HepG2 (cell line): ENCODE results near the gene TRMT112. TPM values are rescaled to one million over a fixed set of nuclear protein-coding genes. Genes with fewer than 3 reads are reported as not detected.

Source experiments
- ETV6 ChIP-seq: sonication (generic); formaldehyde crosslinking; conservative IDR thresholded peaks from 2 replicates; pipeline ENCODE4 v1.4.0; 2020; ENCODE audit warnings: missing genetic modification reagents
- NFYC ChIP-seq: IDR thresholded peaks from 2 replicates; pipeline ENCODE4 v1.6.1; 2016; ENCODE audit warnings: missing genetic modification reagents, missing compliant biosample characterization
- SAP130 ChIP-seq: IDR thresholded peaks from 2 replicates; pipeline ENCODE4 v1.6.1; 2016; ENCODE audit warnings: low read depth
- SMAD1 ChIP-seq: sonication (generic); formaldehyde crosslinking; IDR thresholded peaks from 2 replicates; pipeline ENCODE4 v1.4.0; 2020; ENCODE audit warnings: missing genetic modification reagents, low read depth, mild to moderate bottlenecking, borderline replicate concordance
- TOPORS ChIP-seq: sonication (generic); formaldehyde crosslinking; IDR thresholded peaks from 2 replicates; pipeline ENCODE4 v1.8.0; 2023; ENCODE audit warnings: mild to moderate bottlenecking, missing genetic modification reagents
- ZNF333 ChIP-seq: sonication (generic); formaldehyde crosslinking; IDR thresholded peaks from 2 replicates; pipeline ENCODE4 v1.4.0; 2020; ENCODE audit warnings: mild to moderate bottlenecking, missing genetic modification reagents, borderline replicate concordance
- polyA plus RNA-seq, 8 experiments: library from polyadenylated mRNA; depleted of rRNA in 3 of 8; stranded (reverse) in 7 of 8; unstranded in 1 of 8; fragments of >200 nt; fragmentation: Illumina TruSeq in 4 of 8; extraction: Trizol in 4 of 8; gene quantifications; 2 replicates each; pipeline versions ENCODE4 v1.2.1 to v1.2.3, GENCODE V29; 2011 to 2016; ENCODE audit warnings: low read depth in 4 of 8, missing spikeins in 1 of 8, mixed read lengths in 1 of 8; ENCODE audit not compliant: insufficient read depth in 1 of 8
- total RNA-seq, 5 experiments: library from RNA; depleted of rRNA; stranded (reverse); fragments of >200 nt; fragmentation: Illumina TruSeq; extraction: Trizol; gene quantifications; 2 replicates each; pipeline ENCODE4 v1.2.3, GENCODE V29; 2016; ENCODE audit warnings: low read depth in 1 of 5
- TF ChIP-seq, protein P1 (sequence below): sonication (generic); formaldehyde crosslinking; IDR thresholded peaks from 2 replicates; pipeline ENCODE4 v1.4.0; 2020; ENCODE audit warnings: mild to moderate bottlenecking, missing genetic modification reagents
- TF ChIP-seq, protein P2 (sequence below): sonication (generic); formaldehyde crosslinking; IDR thresholded peaks from 2 replicates; pipeline ENCODE4 v1.5.0; 2020; ENCODE audit warnings: mild to moderate bottlenecking, missing genetic modification reagents
- TF ChIP-seq, protein P3 (sequence below): sonication (generic); formaldehyde crosslinking; IDR thresholded peaks from 2 replicates; pipeline ENCODE4 v1.4.0; 2020; ENCODE audit warnings: missing genetic modification reagents, borderline replicate concordance
- TF ChIP-seq, protein P4 (sequence below): sonication (generic); formaldehyde crosslinking; IDR thresholded peaks from 2 replicates; pipeline ENCODE4 v1.4.0; 2020; ENCODE audit warnings: missing genetic modification reagents
- TF ChIP-seq, protein P5 (sequence below): sonication (generic); formaldehyde crosslinking; IDR thresholded peaks from 2 replicates; pipeline ENCODE4 v1.5.1; 2020; ENCODE audit warnings: missing genetic modification reagents, mild to moderate bottlenecking, borderline replicate concordance

Gene TRMT112
- total and polyA plus RNA-seq, 2 of the 13 experiments (the other 11 are each of a cell fraction or from before 2014, with no cell fraction given) = 186 to 409 TPM

DNA sequence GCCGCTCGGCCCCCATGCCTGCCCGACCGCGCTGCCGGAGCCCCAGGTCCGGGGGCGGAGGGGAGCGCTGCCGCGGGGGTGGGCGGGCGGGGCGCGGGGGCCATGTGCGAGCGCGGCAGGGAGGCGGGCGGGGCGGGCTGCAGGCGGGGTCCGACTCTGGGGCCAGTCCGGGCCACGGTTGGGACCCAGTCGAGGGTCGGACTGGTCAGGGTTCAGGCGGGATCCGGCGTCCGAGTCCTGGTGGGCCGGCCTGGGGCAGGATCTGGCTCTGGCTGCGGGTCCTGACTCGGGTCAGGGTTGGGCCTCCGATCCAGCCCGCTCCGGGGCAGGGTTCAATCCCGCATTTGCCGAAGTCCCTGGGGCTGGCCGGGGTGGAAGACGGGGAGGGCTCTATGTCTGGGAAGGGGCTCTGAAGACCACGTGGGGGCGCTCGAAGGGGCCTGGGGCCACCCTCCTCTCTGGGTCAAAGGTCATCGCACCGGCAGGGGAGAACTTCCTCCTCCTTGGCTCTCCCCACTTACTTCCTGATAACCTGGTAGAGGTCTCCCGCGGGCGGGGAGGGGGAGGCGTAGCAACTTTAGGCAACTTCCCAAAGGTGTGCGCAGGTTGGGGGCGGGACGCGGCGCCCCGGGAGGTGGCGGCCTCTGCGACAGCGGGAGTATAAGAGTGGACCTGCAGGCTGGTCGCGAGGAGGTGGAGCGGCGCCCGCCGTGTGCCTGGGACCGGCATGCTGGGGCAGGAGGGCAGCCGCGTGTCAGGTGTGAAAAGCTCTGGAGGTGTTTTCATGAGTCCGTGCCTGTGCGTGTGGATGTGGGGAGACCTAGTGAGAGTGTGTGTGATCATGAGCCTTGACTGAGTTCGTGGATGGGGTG lies 11.4 kb downstream of the TRMT112 start (continued):
- TF ChIP-seq, protein P1, sequence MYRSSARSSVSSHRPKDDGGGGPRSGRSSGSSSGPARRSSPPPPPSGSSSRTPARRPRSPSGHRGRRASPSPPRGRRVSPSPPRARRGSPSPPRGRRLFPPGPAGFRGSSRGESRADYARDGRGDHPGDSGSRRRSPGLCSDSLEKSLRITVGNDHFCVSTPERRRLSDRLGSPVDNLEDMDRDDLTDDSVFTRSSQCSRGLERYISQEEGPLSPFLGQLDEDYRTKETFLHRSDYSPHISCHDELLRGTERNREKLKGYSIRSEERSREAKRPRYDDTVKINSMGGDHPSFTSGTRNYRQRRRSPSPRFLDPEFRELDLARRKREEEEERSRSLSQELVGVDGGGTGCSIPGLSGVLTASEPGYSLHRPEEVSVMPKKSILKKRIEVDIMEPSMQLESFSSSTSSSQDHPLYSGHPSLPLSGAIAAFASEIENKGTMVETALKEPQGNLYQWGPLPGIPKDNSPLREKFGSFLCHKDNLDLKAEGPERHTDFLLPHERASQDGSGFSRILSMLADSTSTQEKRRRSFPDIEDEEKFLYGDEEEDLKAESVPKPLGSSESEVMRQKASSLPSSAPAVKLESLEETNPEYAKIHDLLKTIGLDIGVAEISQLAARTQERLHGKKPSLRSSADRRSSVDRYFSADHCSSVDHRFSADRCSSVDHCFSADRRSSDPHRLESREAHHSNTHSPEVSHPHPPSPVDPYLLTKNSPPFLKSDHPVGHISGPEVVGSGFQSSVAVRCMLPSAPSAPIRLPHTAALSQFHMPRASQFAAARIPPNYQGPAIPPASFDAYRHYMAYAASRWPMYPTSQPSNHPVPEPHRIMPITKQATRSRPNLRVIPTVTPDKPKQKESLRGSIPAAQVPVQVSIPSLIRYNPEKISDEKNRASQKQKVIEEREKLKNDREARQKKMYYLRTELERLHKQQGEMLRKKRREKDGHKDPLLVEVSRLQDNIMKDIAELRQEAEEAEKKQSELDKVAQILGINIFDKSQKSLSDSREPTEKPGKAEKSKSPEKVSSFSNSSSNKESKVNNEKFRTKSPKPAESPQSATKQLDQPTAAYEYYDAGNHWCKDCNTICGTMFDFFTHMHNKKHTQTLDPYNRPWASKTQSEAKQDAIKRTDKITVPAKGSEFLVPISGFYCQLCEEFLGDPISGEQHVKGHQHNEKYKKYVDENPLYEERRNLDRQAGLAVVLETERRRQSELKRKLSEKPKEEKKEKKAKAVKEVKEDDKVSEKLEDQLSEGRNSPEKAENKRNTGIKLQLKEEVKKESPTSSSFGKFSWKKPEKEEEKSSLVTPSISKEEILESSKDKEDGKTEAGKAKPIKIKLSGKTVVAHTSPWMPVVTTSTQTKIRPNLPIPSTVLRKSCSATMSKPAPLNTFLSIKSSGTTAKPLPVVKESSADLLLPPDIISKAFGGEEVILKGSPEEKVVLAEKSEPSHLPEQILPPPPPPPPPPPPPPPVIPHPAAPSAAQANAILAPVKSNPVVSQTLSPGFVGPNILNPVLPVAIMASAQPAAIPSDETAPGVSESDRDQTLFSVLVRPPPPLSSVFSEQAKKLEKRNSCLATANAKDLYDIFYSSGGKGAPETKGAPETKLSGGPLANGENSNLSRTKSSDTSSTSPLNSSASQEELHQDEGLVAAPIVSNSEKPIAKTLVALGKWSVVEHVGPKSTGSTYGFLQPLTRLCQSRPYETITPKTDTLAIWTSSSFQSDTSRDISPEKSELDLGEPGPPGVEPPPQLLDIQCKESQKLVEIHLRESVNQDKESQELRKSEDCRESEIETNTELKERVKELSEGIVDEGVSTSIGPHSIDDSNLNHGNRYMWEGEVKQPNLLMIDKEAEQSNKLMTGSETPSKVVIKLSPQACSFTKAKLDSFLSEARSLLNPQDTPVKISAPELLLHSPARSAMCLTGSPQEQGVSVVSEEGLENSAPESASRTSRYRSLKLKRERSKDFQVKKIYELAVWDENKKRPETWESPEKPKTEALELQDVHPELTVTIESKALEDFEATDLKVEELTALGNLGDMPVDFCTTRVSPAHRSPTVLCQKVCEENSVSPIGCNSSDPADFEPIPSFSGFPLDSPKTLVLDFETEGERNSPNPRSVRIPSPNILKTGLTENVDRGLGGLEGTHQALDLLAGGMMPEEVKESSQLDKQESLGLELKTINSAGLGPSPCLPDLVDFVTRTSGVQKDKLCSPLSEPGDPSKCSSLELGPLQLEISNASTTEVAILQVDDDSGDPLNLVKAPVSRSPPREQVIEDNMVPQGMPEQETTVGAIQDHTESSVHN = no peak
- TF ChIP-seq, protein P2, sequence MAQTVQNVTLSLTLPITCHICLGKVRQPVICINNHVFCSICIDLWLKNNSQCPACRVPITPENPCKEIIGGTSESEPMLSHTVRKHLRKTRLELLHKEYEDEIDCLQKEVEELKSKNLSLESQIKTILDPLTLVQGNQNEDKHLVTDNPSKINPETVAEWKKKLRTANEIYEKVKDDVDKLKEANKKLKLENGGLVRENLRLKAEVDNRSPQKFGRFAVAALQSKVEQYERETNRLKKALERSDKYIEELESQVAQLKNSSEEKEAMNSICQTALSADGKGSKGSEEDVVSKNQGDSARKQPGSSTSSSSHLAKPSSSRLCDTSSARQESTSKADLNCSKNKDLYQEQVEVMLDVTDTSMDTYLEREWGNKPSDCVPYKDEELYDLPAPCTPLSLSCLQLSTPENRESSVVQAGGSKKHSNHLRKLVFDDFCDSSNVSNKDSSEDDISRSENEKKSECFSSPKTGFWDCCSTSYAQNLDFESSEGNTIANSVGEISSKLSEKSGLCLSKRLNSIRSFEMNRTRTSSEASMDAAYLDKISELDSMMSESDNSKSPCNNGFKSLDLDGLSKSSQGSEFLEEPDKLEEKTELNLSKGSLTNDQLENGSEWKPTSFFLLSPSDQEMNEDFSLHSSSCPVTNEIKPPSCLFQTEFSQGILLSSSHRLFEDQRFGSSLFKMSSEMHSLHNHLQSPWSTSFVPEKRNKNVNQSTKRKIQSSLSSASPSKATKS = no peak
- TF ChIP-seq, protein P3, sequence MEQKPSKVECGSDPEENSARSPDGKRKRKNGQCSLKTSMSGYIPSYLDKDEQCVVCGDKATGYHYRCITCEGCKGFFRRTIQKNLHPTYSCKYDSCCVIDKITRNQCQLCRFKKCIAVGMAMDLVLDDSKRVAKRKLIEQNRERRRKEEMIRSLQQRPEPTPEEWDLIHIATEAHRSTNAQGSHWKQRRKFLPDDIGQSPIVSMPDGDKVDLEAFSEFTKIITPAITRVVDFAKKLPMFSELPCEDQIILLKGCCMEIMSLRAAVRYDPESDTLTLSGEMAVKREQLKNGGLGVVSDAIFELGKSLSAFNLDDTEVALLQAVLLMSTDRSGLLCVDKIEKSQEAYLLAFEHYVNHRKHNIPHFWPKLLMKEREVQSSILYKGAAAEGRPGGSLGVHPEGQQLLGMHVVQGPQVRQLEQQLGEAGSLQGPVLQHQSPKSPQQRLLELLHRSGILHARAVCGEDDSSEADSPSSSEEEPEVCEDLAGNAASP = 0 out of 2 replicates have a peak, but pooled peaks have one; percentile 19
- no peak for TF ChIP-seq SMAD1
- TF ChIP-seq ZNF333 (CRISPR knock-in tag) = peak; percentile 51; the same call in 1 of the 2 replicates
- TF ChIP-seq NFYC (CRISPR knock-in tag) = no peak
- TF ChIP-seq ETV6 (CRISPR knock-in tag) = no peak
- TF ChIP-seq, protein P4, sequence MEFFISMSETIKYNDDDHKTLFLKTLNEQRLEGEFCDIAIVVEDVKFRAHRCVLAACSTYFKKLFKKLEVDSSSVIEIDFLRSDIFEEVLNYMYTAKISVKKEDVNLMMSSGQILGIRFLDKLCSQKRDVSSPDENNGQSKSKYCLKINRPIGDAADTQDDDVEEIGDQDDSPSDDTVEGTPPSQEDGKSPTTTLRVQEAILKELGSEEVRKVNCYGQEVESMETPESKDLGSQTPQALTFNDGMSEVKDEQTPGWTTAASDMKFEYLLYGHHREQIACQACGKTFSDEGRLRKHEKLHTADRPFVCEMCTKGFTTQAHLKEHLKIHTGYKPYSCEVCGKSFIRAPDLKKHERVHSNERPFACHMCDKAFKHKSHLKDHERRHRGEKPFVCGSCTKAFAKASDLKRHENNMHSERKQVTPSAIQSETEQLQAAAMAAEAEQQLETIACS (CRISPR knock-in tag) = no peak
- TF ChIP-seq TOPORS (CRISPR knock-in tag) = no peak
- TF ChIP-seq, protein P5, sequence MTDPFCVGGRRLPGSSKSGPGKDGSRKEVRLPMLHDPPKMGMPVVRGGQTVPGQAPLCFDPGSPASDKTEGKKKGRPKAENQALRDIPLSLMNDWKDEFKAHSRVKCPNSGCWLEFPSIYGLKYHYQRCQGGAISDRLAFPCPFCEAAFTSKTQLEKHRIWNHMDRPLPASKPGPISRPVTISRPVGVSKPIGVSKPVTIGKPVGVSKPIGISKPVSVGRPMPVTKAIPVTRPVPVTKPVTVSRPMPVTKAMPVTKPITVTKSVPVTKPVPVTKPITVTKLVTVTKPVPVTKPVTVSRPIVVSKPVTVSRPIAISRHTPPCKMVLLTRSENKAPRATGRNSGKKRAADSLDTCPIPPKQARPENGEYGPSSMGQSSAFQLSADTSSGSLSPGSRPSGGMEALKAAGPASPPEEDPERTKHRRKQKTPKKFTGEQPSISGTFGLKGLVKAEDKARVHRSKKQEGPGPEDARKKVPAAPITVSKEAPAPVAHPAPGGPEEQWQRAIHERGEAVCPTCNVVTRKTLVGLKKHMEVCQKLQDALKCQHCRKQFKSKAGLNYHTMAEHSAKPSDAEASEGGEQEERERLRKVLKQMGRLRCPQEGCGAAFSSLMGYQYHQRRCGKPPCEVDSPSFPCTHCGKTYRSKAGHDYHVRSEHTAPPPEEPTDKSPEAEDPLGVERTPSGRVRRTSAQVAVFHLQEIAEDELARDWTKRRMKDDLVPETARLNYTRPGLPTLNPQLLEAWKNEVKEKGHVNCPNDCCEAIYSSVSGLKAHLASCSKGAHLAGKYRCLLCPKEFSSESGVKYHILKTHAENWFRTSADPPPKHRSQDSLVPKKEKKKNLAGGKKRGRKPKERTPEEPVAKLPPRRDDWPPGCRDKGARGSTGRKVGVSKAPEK (CRISPR knock-in tag) = peak; percentile 44; the same call in 1 of the 2 replicates
- TF ChIP-seq SAP130 (CRISPR knock-in tag) = peak; percentile 93
